HG03571 (cell line): Measurements from ENCODE around the gene ACTRT2.

ENCODE experiments used
- ATAC-seq: cut with Tn5 transposase; IDR thresholded peaks from one replicate; pipeline ENCODE4 v1.9.1; 2021; ENCODE audit not compliant: unreplicated experiment

Gene ACTRT2

GRCh38 chr1:3016641-3017439 lies 4.4 kb upstream of the ACTRT2 start:
- no peak for ATAC-seq

GRCh38 chr1:3017440-3018050 lies 3.7 kb upstream of the ACTRT2 start:
- ATAC-seq: no peak

GRCh38 chr1:3018051-3018471 lies 3.2 kb upstream of the ACTRT2 start:
- ATAC-seq: no peak

GRCh38 chr1:3018576-3018975 lies 2.7 kb upstream of the ACTRT2 start:
- ATAC-seq: no peak

- ATAC-seq: no peak
Measured at GRCh38 chr1:3019007-3019515, 2.2 kb upstream of the ACTRT2 start.

- no peak for ATAC-seq
Measured at GRCh38 chr1:3019516-3020051, 1.7 kb upstream of the ACTRT2 start.

GRCh38 chr1:3020263-3020909 lies 881 bp upstream of the ACTRT2 start:
- no peak for ATAC-seq

GRCh38 chr1:3021801-3022401 lies 634 bp downstream of the ACTRT2 start:
- ATAC-seq: no peak

GRCh38 chr1:3022511-3022973 lies 1.3 kb downstream of the ACTRT2 start:
- no peak for ATAC-seq

GRCh38 chr1:3022976-3023375 lies 1.7 kb downstream of the ACTRT2 start:
- no peak for ATAC-seq

GRCh38 chr1:3024019-3024418 lies 2.8 kb downstream of the ACTRT2 start:
- ATAC-seq: no peak

GRCh38 chr1:3024588-3024987 lies 3.3 kb downstream of the ACTRT2 start:
- no peak for ATAC-seq

GRCh38 chr1:3026124-3026523 lies 4.9 kb downstream of the ACTRT2 start:
- no peak for ATAC-seq

GRCh38 chr1:3026581-3027391 lies 5.5 kb downstream of the ACTRT2 start:
- no peak for ATAC-seq

- ATAC-seq: no peak
Measured at GRCh38 chr1:3027611-3028371, 6.5 kb downstream of the ACTRT2 start.

GRCh38 chr1:3028531-3029282 lies 7.4 kb downstream of the ACTRT2 start:
- no peak for ATAC-seq

- no peak for ATAC-seq
Measured at GRCh38 chr1:3029481-3029961, 8.3 kb downstream of the ACTRT2 start.

- ATAC-seq: no peak
Measured at GRCh38 chr1:3029991-3030662, 8.9 kb downstream of the ACTRT2 start.
